HG03159 (cell line): ENCODE measurements around the gene ARMH4.
A peak's percentile ranks its signal among the peaks of the same experiment; 100 is the strongest.

Experiments used
- ATAC-seq: cut with Tn5 transposase; IDR thresholded peaks from one replicate; pipeline ENCODE4 v1.9.1; 2021; ENCODE audit warnings: mild to moderate bottlenecking, moderate library complexity; ENCODE audit not compliant: unreplicated experiment

ARMH4 gene

DNA sequence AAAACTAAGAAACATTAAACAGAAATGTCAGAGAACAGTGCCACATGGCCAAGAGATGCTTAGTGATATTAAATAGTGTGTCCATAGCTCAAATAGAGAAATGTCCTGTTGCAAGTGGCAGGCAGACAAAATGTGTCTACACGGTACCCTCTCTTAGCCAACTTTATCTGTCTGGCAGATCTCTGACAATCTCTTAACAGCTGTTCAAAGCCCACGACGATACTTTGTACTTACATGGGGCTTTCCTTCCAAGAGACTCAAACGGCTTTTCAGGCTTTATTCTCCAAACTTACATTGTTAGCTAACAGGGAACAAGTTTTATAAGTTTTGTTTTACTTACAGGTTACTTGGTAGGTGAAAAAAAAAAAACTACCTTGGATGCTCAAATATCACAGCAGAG is 45.6 kb downstream of the ARMH4 start:
- ATAC-seq: no peak

GRCh38 chr14:58104808-58105207 is 47.2 kb downstream of the ARMH4 start:
- ATAC-seq: no peak

GRCh38 chr14:58100735-58101368 is 51.2 kb downstream of the ARMH4 start:
- ATAC-seq: no peak

GRCh38 chr14:58099682-58100081 is 52.3 kb downstream of the ARMH4 start:
- no peak for ATAC-seq

DNA sequence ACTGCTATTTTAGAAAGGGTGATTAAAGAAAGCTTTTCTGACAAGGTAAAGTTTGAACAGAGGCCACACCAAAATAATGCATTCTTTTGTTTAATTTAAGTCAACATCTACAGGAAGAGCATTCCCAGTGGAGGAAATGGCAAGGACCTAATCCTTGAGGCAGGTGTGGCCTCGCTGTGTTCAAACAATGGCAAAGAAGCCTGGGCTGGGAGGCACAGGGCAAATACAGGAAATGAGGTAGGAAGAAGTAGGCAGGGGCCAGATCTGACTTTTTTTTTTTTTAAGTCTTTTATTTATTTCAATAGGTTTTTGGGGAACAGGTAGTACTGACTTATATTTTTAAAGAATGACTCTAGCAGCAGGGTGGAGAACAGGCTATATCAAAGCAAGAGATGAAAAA is 53.5 kb downstream of the ARMH4 start:
- ATAC-seq: no peak

DNA sequence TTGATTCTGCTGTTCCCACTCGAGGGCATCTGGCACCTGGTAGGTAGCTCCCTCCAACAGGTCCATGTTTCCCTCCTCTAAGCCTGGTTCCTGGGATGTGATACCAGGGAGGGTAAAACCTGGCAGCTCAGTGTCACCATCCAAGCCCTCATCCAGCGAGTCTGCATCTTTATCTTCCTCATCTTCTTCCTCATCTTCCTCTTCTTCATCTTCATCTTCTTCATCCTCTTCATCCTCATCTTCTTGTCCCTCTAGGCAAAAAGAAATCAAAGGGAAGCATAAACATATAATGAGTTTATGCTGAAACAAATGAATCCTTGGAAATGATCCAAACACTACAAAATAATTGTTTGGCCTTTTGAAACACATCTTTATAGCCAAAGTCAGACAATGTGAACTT is 55.3 kb downstream of the ARMH4 start:
- ATAC-seq: no peak

GRCh38 chr14:58091883-58092630 is 60.0 kb downstream of the ARMH4 start:
- no peak for ATAC-seq

GRCh38 chr14:58089612-58090011 is 62.4 kb downstream of the ARMH4 start:
- ATAC-seq: no peak

DNA sequence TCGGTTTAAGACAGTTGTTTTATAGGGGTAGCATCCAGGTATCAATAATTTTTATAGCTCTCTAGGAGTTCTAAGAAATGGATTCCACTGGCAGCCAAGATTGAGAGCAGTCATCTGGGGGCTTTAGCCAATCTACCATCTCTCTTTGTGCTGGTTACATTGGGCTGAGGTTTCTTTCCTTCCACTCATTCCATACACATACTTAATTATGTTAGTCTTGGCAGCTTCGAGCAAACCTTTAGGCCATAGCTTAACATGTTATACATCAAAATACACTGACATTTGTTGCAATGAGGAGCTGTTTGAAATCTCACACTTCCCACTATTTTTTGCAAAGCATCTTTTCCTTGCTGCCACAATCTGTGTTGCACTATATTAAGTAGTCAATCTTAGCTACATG is 63.1 kb downstream of the ARMH4 start:
- no peak for ATAC-seq

DNA sequence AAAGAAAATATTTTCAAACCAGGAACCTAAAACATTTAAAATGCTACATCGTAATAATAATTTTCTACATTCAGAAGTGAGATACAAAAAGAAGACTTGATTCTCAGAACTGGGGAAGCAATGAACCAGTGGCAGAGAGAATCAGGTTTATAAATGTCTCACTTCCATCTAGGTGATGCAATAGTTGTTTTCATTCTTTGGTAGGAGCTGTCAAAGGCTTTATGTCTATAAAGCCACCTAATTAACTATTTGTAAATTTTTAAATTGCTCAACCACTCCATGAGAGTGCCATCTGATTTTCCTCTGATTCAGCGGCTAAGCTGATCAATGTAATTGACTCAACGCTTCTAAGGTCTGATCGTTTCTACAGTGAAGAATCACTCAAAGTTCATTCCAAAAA is 66.1 kb downstream of the ARMH4 start:
- ATAC-seq: no peak

- ATAC-seq: no peak
These were observed 69.4 kb downstream of the ARMH4 start for GRCh38 chr14:58082491-58083098.

DNA sequence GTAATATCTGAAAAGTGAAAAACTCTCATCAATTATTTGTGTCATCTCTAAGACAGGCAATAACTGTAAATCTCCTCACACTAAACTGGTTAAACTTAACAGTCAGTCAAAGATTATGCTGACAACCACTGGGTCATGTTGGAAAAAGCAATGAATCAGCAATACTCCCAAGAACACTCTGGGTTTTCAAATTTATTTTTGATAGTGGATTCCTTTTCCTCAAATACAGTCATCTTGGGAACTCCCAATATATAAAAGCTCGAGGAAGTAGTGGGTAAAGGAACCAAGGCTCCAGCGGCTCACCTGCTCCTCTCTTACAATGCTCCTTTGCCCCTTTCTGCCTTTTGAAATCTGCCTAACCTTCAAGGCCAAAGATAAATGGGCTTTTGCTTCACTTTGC is 70.0 kb downstream of the ARMH4 start:
- ATAC-seq: no peak

DNA sequence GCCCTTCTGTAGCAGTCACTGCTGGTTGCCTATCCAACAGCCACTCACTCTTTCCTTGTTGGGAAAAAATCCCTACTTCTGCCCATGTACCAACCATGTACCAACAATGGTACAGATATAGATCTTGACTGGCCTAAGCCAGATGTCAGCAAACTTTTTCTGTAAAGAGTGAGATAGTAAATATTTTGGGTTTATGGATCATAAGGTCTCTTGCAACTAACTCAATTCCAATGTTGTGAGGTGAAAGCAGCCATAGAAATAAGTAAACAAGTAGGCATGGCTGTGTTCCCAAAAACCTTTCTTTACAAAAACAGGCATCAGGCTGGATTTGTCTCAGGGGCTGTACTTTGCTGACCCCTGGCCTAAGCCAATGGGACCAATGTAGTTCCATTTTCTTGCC is 73.5 kb downstream of the ARMH4 start:
- no peak for ATAC-seq

GRCh38 chr14:58078068-58078467 is 73.9 kb downstream of the ARMH4 start:
- ATAC-seq: no peak

DNA sequence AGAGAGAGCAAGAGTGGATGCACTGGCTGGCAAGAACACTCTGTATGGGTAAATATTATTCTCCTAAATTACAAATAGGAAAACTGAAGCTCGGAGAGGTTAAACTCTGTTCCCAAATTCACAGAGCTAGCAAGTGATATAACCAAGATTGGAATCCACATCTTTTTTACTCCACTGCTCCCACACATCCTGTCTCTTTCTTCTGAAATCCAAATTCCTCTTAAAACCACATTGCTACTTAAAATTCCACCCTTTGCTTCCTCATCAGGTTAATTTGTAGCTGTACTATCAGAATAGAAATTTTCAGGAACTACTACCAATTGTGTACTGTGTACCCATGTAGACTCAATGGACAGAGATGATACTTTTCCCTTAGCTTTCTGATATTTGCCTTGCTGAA is 74.4 kb downstream of the ARMH4 start:
- ATAC-seq: no peak

DNA sequence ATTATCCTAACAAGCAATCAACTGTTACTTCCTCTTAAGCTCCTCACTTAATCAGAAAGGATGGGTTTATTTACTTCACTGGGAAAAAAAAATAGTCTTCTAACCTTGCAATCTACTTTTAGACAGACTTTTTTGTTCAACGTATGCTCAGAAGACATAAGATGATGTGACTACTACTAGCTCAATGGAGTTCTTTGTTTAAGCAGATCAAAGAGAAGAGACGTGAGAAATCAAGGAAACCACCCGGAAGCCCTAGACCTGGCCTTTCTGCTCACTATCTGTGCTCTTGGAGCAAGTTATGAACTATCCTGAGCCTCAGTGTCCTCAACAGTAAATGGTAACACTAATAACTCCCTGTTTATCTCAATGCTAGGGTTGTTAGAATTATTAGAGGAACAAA is 78.5 kb downstream of the ARMH4 start:
- ATAC-seq: no peak

DNA sequence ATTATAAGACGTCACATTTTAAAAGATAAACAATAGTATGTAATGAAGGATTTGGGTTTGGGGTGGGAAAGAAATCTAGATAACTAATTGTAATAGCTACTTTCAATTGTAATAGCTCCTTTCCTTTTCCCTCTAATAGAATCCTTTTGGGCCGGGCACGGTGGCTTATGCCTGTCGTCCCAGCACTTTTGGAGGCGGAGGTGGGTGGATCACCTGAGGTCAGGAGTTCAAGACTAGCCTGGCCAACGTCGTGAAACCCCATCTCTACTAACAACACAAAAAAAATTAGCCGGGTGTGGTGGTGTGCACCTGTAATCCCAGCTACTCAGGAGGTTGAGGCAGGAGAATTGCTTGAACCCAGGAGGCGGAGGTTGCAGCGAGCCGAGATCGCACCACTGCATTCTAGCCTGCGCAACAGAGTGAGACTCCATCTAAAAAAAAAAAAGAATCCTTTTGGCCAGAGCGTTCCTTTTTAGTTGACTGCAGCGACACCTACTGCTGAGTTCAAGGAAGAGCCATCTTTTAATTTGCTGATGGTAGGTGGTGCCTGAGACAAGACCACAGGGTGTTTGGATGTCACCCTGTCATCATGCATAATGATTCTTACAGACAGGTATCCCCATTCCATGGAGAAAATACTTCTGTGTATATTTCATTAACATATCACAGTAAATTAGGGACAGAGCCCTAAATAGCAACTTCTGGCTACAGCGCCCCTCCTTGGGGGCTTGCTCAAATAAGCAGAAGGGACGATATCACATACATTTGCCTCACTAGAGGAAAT is 79.5 kb downstream of the ARMH4 start:
- peak; percentile 93 for ATAC-seq

DNA sequence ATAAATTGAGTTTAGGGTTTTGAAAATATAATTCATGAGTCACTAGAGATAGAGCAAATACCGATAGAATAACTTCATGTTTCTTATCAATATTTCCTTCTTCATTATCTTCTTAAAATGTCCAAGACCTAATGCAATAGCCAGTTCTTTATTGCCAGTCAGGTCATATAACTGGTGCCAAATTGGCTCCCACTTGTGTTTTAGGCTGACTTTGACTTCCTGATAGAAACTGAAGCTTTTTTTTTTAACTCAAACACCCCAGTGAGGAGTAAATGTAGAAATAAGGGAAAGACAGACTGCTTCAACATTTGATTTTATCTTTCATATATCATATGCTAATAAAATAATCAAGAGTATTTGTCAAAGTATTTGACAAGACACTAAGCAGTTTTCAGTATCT is 80.7 kb downstream of the ARMH4 start:
- no peak for ATAC-seq

DNA sequence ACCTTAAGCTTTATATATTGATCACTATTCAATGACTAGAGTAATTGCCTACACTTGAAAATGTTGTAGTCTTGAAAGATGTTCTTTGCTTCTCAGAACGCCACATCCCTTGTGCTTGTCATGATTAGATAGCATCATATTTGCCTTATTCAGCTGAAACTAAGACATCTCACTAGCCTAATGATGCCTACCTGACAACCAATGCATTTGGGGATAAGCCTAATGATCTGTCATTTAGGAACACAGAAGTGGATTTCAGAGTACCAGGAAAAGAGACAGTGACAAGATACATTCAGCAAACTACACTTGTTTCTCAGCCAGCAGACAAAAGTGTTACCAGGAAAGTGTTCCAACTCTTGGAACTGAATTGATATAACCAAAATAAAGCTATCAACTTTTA is 83.7 kb downstream of the ARMH4 start:
- ATAC-seq: no peak

DNA sequence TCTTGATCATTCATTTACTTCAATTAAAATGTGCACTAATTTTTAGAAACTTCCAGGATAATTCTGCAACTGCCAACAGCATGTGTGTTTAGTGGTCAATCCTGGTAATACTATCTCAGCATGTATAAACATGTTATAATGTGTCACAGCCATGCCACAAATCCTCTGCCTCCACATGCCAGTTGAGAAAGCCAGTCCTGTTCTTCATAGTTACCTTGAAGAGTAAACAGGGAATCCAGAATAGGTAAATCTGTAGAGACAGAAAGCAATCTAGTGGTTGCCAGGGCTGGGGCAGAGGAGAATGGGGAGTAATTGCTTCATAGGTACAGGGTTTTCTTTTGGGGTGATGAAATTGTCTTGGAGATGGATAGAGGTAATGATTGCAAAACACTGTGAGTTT is 85.9 kb downstream of the ARMH4 start:
- no peak for ATAC-seq

GRCh38 chr14:58061581-58061980 is 90.4 kb downstream of the ARMH4 start:
- no peak for ATAC-seq

- no peak for ATAC-seq
These were observed 91.1 kb downstream of the ARMH4 start for GRCh38 chr14:58060898-58061297.
